ENCODE results near the gene SERPING1.

GRCh38 chr11:57630171-57630570 is 32.7 kb downstream of the SERPING1 start:
- TF ChIP-seq POLR2AphosphoS5 (IDR thresholded peaks at IDR 0.05; ENCODE audit: low read depth, low read length): no peak
- TF ChIP-seq TAF1 (IDR thresholded peaks at IDR 0.05; ENCODE audit: borderline replicate concordance, insufficient read depth, low read length): no peak

Data from PFSK-1 (cell line).